GM18505 (cell line): Measurements from ENCODE around the gene SLC22A23.

Experiments
- ATAC-seq: cut with Tn5 transposase; IDR thresholded peaks from one replicate; pipeline ENCODE4 v1.9.1; 2021; ENCODE audit not compliant: unreplicated experiment
- POLR2A ChIP-seq: IDR thresholded peaks from 4 replicates; pipeline ENCODE4 v1.6.1; 2011; ENCODE audit warnings: borderline replicate concordance; ENCODE audit not compliant: insufficient read depth, insufficient read length; ENCODE audit errors: extremely low read depth

Gene SLC22A23

DNA sequence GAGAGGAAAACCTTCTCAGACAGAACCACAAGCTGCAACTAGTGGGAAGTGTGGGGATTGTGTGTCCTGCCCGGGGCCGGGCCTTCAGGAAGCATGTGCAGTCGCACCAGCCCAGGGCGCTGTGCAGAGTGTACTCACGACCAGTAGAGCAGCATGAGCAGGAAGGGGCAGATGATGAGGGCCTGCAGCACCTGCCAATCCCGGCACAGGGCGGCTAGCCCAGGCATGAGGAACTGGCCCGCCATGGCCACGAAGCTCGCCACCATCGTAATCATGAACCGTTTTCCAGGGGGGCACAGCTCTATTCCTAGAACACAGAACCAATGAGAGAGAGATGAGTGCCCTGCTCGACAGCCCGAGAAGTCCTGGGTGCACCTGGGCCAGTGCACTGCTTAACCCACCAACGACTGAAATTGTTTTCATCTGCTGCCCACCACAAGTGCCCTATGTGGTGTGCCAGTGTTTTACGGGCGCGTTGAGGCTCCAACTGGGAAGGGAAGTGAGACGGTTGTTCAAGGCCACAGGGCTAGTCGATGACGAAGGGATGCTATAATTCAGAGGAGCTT is 133.1 kb downstream of the SLC22A23 start:
- no peak for ATAC-seq
- TF ChIP-seq POLR2A, result no peak

DNA sequence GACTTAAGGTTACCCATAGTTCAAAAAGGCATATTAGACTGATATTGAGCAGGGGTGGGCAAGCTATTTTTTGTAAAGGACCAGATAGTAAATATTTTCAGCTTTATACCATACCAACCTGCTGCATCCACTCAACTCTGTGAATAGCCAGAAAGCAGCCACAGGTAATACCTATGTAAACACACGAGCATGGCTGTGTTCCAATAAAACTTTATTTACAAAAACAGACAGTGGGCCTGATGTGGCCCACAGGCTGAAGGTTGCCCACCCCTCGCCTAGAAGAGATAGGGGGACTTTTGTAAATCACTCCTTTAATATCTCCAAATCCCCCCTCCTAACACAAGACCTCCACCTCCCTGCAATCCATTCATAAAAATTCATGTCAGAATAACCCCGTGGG is 133.7 kb downstream of the SLC22A23 start:
- TF ChIP-seq POLR2A, result no peak
- no peak for ATAC-seq

DNA sequence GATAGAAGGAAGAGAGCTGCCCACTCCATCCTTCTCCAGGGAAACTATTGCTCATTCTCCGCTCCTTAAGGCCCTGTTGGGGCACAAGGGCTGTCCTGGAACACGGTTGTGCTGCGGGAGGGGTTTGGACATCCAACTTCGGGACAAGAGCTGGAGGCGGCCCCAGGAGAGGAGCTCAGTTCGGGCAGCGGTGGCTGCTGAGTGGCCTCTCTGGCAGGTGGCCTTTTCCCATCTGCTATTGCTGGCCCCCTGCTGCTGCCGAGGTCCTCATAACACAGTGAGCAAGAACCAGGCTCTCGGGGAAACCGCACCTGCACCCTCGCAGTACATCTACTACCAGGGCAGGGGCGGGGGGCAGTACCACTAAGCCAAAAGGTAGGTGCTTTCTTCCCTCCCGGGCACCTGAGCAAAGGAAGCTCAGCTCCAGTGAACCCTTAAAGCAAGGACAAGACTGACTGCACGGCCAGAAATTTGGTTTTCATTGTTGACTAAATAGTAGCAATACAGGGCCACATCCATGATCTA is 134.4 kb downstream of the SLC22A23 start:
- no peak for TF ChIP-seq POLR2A
- ATAC-seq, result no peak

DNA sequence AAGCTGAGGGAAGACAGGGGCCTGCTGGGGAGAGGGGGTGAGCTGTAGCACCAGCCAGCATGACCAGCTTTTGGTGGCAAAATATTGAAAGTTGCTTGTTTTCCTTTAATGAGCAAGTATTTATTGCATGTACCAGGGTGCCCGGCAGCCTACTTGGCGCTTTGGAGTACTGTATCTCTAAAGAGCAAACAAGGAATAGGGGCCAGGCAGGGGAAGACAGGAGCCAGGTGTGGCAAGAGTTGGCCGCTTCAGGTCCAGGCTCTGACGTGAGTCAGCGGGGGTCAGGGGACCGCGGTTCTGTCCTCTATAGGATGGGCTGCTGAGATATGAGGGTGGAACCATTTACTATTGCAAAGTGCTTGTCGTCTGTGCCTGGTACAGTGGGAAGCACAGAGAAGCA is 135.0 kb downstream of the SLC22A23 start:
- no peak for ATAC-seq
- TF ChIP-seq POLR2A, result no peak

GRCh38 chr6:3321042-3321441 is 135.8 kb downstream of the SLC22A23 start:
- no peak for ATAC-seq
- TF ChIP-seq POLR2A, result no peak

DNA sequence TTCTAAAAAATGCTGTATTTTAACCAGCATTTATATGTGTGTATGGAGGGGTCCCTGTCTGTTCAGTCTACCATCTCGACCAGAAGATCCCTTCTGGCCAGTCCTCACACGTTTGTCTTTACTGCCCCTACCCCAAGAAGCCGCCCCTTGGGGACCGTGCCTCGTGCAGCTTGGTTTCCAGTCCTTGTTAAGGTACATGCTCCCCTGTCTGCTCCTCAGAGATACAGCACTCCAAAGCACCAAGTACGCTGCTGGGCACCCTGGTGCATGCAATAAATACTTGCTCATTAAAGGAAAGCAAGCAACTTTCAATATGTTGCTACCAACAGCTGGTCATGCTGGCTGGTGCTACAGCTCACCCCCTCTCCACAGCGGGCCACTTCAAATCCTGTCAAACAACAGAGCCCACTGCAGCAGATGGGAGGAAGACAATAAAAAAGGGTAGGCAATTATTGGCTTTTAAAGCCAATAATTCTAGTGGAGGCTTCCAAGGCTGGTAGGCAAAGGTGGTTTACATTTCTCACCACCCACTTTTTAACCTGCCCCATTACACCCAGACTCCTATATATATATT is 136.5 kb downstream of the SLC22A23 start:
- no peak for TF ChIP-seq POLR2A
- no peak for ATAC-seq

DNA sequence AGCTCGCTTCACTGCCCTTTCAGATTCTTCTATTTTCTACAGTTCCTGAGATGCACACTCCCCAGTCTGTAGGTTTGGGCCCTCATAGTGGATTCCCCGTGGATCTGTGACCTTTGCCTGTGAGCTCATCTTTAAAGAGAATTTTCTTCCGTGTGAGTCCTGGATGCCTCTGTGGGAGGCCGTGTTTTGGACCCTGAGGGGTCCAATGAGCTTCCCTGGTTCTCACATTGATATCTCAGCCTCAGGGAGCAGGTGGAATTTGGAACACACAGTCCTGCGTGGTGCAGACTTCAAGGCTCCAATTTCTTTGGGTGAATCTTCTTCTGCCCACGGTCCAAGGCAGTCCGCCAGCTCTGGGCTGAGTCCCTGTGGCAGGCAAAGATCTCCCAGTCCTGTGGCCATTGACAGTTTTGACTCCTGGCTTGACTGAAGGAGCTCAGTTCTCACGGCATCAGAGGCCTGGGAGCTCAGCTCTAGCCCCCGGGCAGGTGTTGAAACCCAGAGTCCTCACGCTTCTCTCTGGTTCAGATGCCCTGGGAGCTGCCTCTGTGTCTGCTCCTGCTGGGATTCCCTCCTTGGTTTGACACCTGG is 137.1 kb downstream of the SLC22A23 start:
- TF ChIP-seq POLR2A, result no peak
- no peak for ATAC-seq

DNA sequence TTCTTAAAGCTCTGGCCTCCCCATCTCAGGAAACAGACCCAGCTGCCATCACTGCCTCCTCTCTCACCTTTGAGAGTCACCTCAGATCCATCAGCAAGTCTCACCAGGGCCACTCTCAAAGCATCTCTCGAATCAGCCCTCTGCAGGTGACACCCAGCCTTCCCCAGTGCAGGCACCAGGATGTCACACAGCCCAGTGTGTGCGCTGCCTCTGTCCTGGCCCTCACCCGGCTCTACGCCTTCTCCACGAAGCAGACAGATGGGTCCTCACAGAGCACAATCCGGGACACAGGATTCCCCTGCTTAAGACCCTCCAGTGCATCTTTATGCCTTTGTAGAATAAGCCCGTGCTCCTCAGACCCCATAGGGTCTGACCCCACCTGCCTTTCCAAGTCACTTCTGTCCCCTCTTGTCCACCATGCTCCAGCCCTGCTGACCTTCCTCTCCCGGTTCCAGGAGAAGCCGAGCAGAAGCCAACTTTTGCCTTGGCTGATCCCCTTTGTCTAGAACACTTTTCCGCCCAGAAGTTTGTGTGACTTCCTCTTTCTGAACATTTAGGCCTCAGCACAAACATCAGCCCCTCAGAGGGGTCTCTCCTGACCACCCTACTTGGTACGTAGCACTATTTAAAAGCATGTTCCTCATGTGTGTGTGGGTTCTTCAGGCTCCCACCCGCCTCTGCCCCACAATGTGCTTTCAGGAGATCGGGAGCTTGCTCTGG is 137.9 kb downstream of the SLC22A23 start:
- no peak for ATAC-seq
- no peak for TF ChIP-seq POLR2A

- no peak for TF ChIP-seq POLR2A
- no peak for ATAC-seq
These were observed 138.6 kb downstream of the SLC22A23 start for GRCh38 chr6:3318226-3318625.

DNA sequence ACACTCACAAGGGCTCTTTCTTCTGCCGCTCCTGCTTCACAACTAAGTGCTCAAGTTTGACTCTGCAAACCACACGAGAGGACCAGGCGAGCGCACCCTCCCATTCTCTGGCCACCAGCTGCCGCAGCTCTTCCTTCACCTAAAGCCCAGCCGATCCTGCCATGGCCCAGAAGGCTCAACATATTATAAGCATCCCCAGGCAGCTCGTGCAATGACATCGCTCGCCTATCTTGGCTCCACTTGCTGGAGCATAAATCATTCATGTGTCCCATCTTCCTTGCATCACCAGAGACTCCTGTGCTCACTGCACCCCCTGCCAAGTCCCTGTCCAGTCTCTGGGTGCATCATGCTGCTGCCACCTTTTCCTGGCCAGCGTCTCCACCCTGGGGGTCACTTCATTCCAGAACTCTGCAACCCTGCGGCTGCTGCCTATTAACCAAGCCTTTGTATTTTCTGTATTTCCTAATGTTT is 139.1 kb downstream of the SLC22A23 start:
- ATAC-seq, result no peak
- TF ChIP-seq POLR2A, result no peak

GRCh38 chr6:3316818-3317217 is 140.0 kb downstream of the SLC22A23 start:
- no peak for ATAC-seq
- TF ChIP-seq POLR2A, result no peak

DNA sequence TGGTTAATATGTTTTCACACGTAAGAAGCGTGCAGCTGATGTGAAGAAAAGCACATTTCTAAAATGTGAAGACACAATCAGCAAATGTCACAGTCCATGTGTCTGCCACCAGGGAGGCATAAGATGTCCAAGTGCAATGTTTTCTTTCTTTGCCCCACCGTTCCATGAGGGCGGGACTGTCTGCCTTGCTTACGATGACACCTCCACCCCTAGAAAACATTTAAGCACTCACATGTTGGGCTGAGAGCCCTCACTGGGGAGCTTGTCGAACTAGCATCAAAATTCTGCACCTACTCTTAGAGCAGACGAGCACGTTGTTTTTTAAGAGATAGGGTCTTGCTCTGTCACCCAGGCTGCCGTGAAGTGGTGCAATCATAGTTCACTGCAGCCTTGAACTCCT is 140.5 kb downstream of the SLC22A23 start:
- no peak for ATAC-seq
- no peak for TF ChIP-seq POLR2A

DNA sequence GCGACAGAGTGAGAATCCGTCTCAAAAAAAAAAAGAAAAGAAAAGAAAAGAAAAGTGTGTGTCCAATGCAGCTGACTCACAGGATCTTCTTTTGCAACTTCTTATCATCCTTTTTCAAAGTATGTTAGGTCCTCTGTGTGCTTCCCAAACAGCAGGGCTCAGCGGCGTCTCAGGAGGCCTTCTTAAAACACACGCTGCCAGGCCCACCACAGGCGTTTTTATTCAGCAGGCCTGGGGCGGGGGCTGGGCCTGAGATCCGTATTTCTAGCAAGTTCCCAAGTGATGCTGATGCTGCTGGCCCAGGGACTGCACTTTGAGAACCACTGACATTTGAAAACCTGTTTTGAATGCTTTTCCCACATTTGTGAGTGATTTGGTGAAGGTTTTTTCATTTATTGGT is 141.0 kb downstream of the SLC22A23 start:
- ATAC-seq, result no peak

More for the DNA sequence above, 141.0 kb downstream of the SLC22A23 start:
- no peak for TF ChIP-seq POLR2A
